Lung (tissue), 12 donors: Measurements from ENCODE around the gene ATAD3C. TPM values are rescaled to one million over a fixed set of nuclear protein-coding genes. Genes with fewer than 3 reads are reported as not detected.
"Not testable (repeated sequence)": the region's sequence is repeated elsewhere in the genome, so short reads cannot be mapped to it uniquely, and the experiment has no call there.

Experiments used
- ATAC-seq: fragments of 200-7000 bp; cut with Tn5 transposase; one replicate; pipeline ENCODE4 v1.9.1; 2020; ENCODE audit warnings: moderate number of reproducible peaks; ENCODE audit not compliant: insufficient read depth, low FRiP score
- DNase-seq, 3 donors: peaks; one replicate each; pipeline ENCODE4 v3.0.0-alpha.2; 2013 to 2017
- H3K27ac ChIP-seq, 2 donors: one replicate each; pipeline ENCODE4 v1.5.1; 2013; ENCODE audit warnings: mild to moderate bottlenecking in 2 of 2, moderate library complexity in 2 of 2, control low read depth in 1 of 2, inconsistent platforms in 1 of 2, low read depth in 1 of 2, low read length in 1 of 2
- H3K27me3 ChIP-seq, 3 donors: one replicate each; pipeline ENCODE4 v1.5.1; 2013; ENCODE audit warnings: low read length in 2 of 3; ENCODE audit not compliant: control insufficient read depth in 3 of 3, insufficient read depth in 3 of 3
- H3K36me3 ChIP-seq, 4 donors: one replicate each; pipeline ENCODE4 v1.5.1; 2013; ENCODE audit warnings: low read length in 4 of 4, mild to moderate bottlenecking in 1 of 4, moderate library complexity in 1 of 4; ENCODE audit not compliant: control insufficient read depth in 4 of 4, insufficient read depth in 4 of 4
- H3K4me1 ChIP-seq, 5 donors: one replicate each; pipeline ENCODE4 v1.5.1; 2013; ENCODE audit warnings: low read length in 5 of 5, mild to moderate bottlenecking in 2 of 5, moderate library complexity in 1 of 5; ENCODE audit not compliant: control insufficient read depth in 5 of 5, insufficient read depth in 5 of 5
- H3K4me3 ChIP-seq: one replicate; pipeline ENCODE4 v1.5.1; 2013; ENCODE audit warnings: mild to moderate bottlenecking, control low read depth, moderate library complexity
- H3K9ac ChIP-seq, 2 donors: one replicate each; pipeline ENCODE4 v1.5.1; 2013; ENCODE audit warnings: low read length in 2 of 2, control low read depth in 1 of 2; ENCODE audit not compliant: insufficient read depth in 1 of 2
- H3K9me3 ChIP-seq, 4 donors: one replicate each; pipeline ENCODE4 v1.5.1; 2013; ENCODE audit warnings: low read length in 3 of 4, mild to moderate bottlenecking in 1 of 4, moderate library complexity in 1 of 4; ENCODE audit not compliant: control insufficient read depth in 4 of 4, insufficient read depth in 3 of 4
- WGBS, 2 donors: extraction: QIAGEN DNeasy Blood & Tissue Kit; methylation state at CpG; one replicate each; pipeline ENCODE4 v1.1.7; 2013; 5-methylcytosine and 5-hydroxymethylcytosine counted together
- polyA plus RNA-seq, 2 donors: library from polyadenylated mRNA; stranded (reverse); fragments of 200-250 nt; gene quantifications; one replicate each; pipeline ENCODE4 v1.2.1, GENCODE V29; 2013
- total RNA-seq, 2 donors: library from RNA; depleted of rRNA in 1 of 2; stranded (reverse); fragments of >200 nt in 1 of 2; gene quantifications; one replicate each; pipeline ENCODE4 v1.2.1, GENCODE V29; 2014 to 2021
- TF ChIP-seq, protein P1 (sequence below): IDR thresholded peaks from 2 replicates; pipeline ENCODE4 v1.5.1; 2012; ENCODE audit warnings: mild to moderate bottlenecking; ENCODE audit errors: control extremely low read depth, extremely low read depth
- donor health status: control.
- donor health status: control.
- donor health status: Bipolar disorder and iron deficiency.
- donor health status: healthy.
- donor health status: DM: yes; HTN: yes; CAD: no.

Gene ATAD3C
- total and polyA plus RNA-seq, 4 donors, result 0.60 to 18.0 (median 14.8) TPM

DNA sequence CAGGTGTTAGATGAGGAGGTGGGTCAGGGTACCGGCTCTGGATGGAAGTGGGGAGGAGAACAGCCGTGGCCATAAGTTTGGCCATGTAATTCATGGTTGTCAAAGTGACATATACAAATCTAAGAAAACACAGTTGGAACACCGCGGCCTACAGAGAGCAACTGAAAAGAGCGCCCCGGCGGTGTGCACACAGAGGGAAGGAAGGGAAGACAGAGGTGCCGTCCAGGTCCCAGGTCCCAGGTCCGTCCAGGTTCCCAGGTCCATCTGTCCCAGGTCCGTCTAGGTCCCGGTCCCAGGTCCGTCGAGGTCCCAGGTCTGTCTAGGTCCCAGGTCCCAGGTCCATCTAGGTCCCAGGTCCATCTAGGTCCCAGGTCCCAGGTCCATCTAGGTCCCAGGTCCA is 37.9 kb upstream of the ATAD3C start:
- peak overlapping the region in 1 of 2 donors; percentile 17 for H3K27ac ChIP-seq
- peaks cover 0 to 2% (median under 1%) of the 10 kb centered on the region in 4 donors for H3K36me3 ChIP-seq
- no peak for DNase-seq
- H3K27me3 ChIP-seq, result no peaks in the 10 kb centered on the region
- H3K9me3 ChIP-seq, result no peaks in the 10 kb centered on the region
- TF ChIP-seq, protein P1, sequence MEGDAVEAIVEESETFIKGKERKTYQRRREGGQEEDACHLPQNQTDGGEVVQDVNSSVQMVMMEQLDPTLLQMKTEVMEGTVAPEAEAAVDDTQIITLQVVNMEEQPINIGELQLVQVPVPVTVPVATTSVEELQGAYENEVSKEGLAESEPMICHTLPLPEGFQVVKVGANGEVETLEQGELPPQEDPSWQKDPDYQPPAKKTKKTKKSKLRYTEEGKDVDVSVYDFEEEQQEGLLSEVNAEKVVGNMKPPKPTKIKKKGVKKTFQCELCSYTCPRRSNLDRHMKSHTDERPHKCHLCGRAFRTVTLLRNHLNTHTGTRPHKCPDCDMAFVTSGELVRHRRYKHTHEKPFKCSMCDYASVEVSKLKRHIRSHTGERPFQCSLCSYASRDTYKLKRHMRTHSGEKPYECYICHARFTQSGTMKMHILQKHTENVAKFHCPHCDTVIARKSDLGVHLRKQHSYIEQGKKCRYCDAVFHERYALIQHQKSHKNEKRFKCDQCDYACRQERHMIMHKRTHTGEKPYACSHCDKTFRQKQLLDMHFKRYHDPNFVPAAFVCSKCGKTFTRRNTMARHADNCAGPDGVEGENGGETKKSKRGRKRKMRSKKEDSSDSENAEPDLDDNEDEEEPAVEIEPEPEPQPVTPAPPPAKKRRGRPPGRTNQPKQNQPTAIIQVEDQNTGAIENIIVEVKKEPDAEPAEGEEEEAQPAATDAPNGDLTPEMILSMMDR, result no peak
- WGBS, 2 donors, result 94 to 97% methylated on average over 13 of the region's 13 CpGs
- peaks cover 4 to 10% (median 6%) of the 10 kb centered on the region in 5 donors for H3K4me1 ChIP-seq
- no peak overlapping the region for H3K4me3 ChIP-seq
- no peak for ATAC-seq
- H3K9ac ChIP-seq, result no peak overlapping the region

DNA sequence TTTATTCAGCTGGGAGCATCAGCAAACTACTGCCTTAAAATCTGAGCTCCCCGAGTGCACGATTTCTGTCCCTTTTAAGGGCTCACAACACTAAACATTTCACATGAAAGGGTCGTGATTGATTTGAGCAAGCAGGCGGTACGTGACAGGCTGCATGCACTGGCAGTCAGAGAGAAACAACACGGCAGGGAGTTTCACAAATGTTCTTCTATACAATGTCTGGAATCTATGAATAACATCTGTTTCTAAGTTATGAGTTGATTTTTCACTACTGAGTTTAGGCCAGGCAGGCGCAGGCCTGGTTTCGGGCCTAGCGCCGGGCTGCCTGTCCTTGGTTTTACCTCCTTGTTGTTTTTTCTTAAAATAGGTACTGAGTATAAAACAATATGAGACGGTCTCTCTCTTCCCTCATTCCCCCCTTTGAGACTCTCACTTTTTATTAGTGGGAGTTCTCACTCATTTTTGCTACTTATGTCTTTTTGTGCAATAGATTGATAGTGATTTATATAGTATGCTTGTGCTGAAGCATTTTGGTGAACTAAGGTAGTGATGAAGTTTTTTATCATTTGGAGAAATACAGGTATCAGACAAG is 37.1 kb upstream of the ATAD3C start:
- not testable (repeated sequence) for H3K36me3 ChIP-seq, H3K27me3 ChIP-seq, H3K9me3 ChIP-seq, DNase-seq, H3K9ac ChIP-seq, H3K4me1 ChIP-seq, ATAC-seq, H3K4me3 ChIP-seq, H3K27ac ChIP-seq
- 93 to 97% methylated on average over 11 of the region's 11 CpGs for WGBS, 2 donors

DNA sequence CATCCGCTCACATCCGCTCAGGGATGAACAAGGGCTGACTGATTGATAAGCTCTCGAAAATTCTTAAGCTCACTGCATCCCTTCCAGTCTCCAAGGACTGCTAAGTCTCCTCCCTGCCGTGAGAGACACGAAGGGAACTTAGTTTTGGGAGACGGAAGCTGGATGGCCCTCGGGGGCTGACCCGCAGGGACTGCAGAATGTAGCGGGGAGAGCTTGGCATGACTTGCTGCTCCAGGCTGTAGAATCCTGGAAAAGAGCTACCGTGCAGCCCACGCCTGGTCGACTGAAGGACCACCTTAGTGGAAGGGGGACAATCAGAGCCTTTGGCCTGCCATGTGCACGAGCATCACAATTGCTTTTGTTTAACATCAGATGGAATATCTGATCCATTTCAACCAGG is 33.7 kb upstream of the ATAD3C start:
- Histone ChIP-seq H3K9ac (no peak overlapping the region), H3K27me3 (no peaks in the 10 kb centered on the region), H3K36me3 (no peaks in the 10 kb centered on the region), H3K27ac (no peak overlapping the region), H3K9me3 (peaks cover 0 to 2% (median 0%) of the 10 kb centered on the region in 4 donors), H3K4me3 (no peak overlapping the region), H3K4me1 (peaks cover 0 to 8% (median 0%) of the 10 kb centered on the region in 5 donors)
- DNase-seq (no peak), ATAC-seq (no peak)
- TF ChIP-seq, protein P1, result no peak
- 77 to 85% methylated on average over 13 of the region's 13 CpGs for WGBS, 2 donors

DNA sequence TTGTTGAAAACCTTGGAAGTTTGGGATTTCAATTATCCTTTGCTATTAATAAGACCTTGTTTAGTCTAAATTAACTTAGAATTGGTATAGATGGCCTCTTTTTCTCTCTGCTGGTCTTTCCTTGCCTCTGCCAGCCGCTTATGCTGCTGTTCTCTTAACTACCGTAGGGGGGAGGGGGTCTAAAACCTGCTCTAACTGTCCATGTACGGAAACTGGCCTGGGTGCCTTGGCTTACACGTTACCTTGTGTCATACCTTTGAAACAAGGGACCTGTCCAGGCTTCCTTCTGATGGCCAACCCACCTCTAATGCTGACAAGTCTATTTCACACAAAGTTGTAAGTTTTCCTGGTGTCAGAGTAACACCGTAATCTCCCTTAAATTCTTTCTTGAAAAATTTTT is 32.1 kb upstream of the ATAD3C start:
- H3K9me3 ChIP-seq, DNase-seq, H3K27ac ChIP-seq, H3K27me3 ChIP-seq, H3K4me3 ChIP-seq, H3K9ac ChIP-seq, ATAC-seq, H3K36me3 ChIP-seq: not testable (repeated sequence)
- WGBS, 2 donors, result 77 to 92% methylated on average over 5 of the region's 5 CpGs
- peaks cover 0 to 19% (median 0%) of the 10 kb centered on the region in 5 donors for H3K4me1 ChIP-seq

DNA sequence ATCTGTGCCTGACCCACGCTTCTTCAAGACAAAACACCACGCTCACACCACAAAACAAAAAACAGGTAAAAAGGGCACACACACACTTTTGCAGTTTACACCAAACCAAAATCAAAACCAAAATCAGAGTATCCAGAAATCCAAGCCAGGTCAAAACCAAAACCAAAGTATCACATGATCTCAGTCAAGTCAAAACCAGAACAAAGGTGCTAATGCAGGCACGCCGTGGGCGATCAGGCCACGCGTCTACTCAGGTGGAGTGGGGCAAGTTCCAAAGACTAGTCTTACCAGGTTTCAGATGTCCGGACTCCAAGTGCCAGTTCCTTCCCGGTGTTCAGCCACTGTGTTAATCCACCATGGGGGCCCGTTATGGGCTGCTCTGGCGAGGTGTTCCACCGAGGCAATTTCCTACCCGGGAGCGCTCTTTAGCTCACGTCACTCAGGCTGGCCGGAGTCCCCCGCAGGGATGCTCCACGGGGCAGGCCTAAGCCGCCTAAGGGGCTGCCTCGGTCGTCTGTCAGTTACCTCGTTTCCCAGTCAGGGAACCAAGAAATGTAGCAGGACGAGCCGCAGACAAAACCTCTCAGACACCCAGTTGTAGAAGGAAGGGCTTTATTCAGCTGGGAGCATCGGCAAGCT is 31.5 kb upstream of the ATAD3C start:
- not testable (repeated sequence) for H3K27me3 ChIP-seq, H3K4me3 ChIP-seq, H3K36me3 ChIP-seq, ATAC-seq, H3K27ac ChIP-seq, H3K9me3 ChIP-seq, DNase-seq, H3K9ac ChIP-seq
- 84 to 87% methylated on average over 25 of the region's 25 CpGs for WGBS, 2 donors
- H3K4me1 ChIP-seq, result peaks cover 0 to 24% (median 0%) of the 10 kb centered on the region in 5 donors
